ENCODE results near the gene PRR19. TPM values are rescaled to one million over a fixed set of nuclear protein-coding genes. Genes with fewer than 3 reads are reported as not detected.

PRR19 gene
- total and polyA plus RNA-seq, 2 donors (not counting 1 experiment from before 2014, with no cell fraction given) = 0.39 to 0.54 TPM

DNA sequence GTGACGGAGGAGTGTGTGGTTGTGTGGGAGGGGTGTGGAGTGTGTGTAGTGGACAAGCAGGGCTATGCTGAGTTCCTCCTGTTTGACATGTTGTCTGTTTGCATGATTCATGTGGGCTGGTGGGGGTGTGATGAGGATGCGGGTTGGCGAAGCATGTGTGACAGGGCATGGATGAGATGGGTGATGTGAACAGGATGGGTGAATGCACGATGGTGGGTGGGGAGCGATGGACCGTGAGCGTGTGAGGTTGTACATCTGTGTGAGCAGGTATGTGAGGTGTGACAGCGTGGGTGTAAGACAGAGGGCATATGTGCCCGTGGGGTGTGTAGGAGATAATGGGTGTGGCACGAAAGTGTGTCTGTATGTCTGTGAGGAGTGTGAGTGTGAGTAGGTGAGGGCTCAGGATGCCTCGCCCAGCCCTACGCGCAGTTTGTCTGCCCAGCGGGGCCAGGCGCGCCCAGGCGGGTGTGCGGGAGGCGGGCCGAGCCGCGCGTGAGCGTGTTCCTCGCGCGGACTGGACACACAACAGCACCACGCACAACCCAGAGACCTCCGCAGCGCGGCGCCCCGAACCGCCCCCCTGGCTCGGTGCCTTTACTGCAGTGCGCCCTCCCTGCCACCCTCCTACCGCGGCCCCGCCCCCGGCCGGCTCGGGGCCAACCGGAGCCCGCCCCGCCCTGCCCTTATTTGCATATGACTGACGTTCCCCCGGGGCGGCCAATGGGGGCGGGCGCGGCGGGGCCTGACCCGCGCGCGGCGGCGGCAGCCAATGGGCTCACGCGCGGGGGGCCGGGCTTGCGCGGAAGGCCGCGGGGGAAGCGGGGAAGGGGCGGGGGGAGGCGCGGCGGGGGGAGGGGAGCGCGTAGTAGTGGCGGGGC lies 18.5 kb upstream of the PRR19 start:
- ATAC-seq (ENCODE audit: low read depth) (peak; percentile 64), DNase-seq (peak; percentile 98)
- peak overlapping the region; percentile 67 for H3K9ac ChIP-seq (ENCODE audit: low read length)
- intact Hi-C loops (cut with micrococcal nuclease) = loop anchor here (1.0 to 5.0 kb wide), 8 partner anchors 15 to 154 kb away; partner anchors contain the start of genes MEGF8, PAFAH1B3, PRR19 and ZNF526
- Mint-ChIP-seq H3K27ac (no peak overlapping the region), H3K4me3 (no peak overlapping the region), H3K9me3 (ENCODE audit: insufficient read depth) (no peaks in the 10 kb centered on the region), H3K4me1 (peaks cover 37% of the 10 kb centered on the region), H3K27me3 (no peaks in the 10 kb centered on the region)
- under 1% methylated on average over 49 of the region's 74 CpGs for WGBS (ENCODE audit: insufficient coverage)
- peaks cover 30% of the 10 kb centered on the region for H3K79me2 ChIP-seq (ENCODE audit: control insufficient read depth, insufficient read depth, low read length)
- no peaks in the 10 kb centered on the region for H3K27me3 ChIP-seq (replicated peaks in 1 of 4; ENCODE audit: control extremely low read depth in 1 of 4, control insufficient read depth in 3 of 4, insufficient read depth in 4 of 4, low read length in 3 of 4)
- TF ChIP-seq EZH2 (IDR thresholded peaks at IDR 0.05; ENCODE audit: borderline replicate concordance, insufficient read depth, low read depth, low read length, poor library complexity, severe bottlenecking) = no peak
- TF ChIP-seq, protein P1, sequence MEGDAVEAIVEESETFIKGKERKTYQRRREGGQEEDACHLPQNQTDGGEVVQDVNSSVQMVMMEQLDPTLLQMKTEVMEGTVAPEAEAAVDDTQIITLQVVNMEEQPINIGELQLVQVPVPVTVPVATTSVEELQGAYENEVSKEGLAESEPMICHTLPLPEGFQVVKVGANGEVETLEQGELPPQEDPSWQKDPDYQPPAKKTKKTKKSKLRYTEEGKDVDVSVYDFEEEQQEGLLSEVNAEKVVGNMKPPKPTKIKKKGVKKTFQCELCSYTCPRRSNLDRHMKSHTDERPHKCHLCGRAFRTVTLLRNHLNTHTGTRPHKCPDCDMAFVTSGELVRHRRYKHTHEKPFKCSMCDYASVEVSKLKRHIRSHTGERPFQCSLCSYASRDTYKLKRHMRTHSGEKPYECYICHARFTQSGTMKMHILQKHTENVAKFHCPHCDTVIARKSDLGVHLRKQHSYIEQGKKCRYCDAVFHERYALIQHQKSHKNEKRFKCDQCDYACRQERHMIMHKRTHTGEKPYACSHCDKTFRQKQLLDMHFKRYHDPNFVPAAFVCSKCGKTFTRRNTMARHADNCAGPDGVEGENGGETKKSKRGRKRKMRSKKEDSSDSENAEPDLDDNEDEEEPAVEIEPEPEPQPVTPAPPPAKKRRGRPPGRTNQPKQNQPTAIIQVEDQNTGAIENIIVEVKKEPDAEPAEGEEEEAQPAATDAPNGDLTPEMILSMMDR (IDR thresholded peaks at IDR 0.05) = no peak
- H2AFZ ChIP-seq (ENCODE audit: insufficient read depth, low read depth, low read length, poor library complexity, severe bottlenecking) = peak overlapping the region; percentile 50
- peak overlapping the region; percentile 91 to 96 for H3K27ac ChIP-seq (ENCODE audit: low read length in 2 of 2)
- peak overlapping the region; percentile 96 for H3K4me2 ChIP-seq (replicated peaks; ENCODE audit: low read depth, low read length, poor library complexity, severe bottlenecking)
- peaks cover 53 to 65% of the 10 kb centered on the region in 2 donors for H3K4me1 ChIP-seq (ENCODE audit: control insufficient read depth in 2 of 2, insufficient read depth in 2 of 2, low read length in 2 of 2)
- peak overlapping the region; percentile 41 to 72 (median 65) for H3K4me3 ChIP-seq (ENCODE audit: control extremely low read depth in 1 of 5, extremely low read depth in 1 of 5, insufficient read depth in 1 of 5, low read depth in 2 of 5, low read length in 4 of 5)
- POLR2A ChIA-PET = interaction anchor here (0.5 to 5.5 kb wide), 8 partner anchors 13 to 1918 kb away, joined by 3 to 23 read pairs (median 10); partner anchors contain the start of genes CIC, GSK3A and PAFAH1B3
- peaks cover 0 to 17% of the 10 kb centered on the region in 2 experiments for H3K36me3 ChIP-seq (replicated peaks in 1 of 2; ENCODE audit: control extremely low read depth in 1 of 2, control insufficient read depth in 1 of 2, extremely low read depth in 1 of 2, insufficient read depth in 2 of 2, low read length in 1 of 2)
- peaks cover 25% of the 10 kb centered on the region for H4K20me1 ChIP-seq (ENCODE audit: control insufficient read depth, insufficient read depth, low read length, poor library complexity, severe bottlenecking)
- CTCF ChIA-PET = interaction anchor here (1.2 to 1.4 kb wide), 4 partner anchors 10 to 40 kb away, joined by 3 to 4 read pairs (median 3); partner anchors contain the start of genes PAFAH1B3 and PRR19
- H3K9me3 ChIP-seq (ENCODE audit: control extremely low read depth in 1 of 3, control insufficient read depth in 2 of 3, insufficient read depth in 1 of 3, low read length in 2 of 3) = no peaks in the 10 kb centered on the region

Measured in B cell (primary cell).